HEK293 (cell line): Measurements from ENCODE around the gene WRNIP1.

Source experiments
- CTCF ChIA-PET: fragments of 350-600 bp; formaldehyde crosslinking; extraction: SDS; loops from one replicate; lab custom pipeline; 2021; ENCODE audit warnings: antibody characterized with exemption; lab: Yijun Ruan, JAX
- POLR2A ChIA-PET: fragments of 300-600 bp; formaldehyde crosslinking; extraction: SDS; loops from one replicate; lab custom pipeline; 2020; ENCODE audit warnings: antibody characterized with exemption, inconsistent platforms; lab: Yijun Ruan, JAX
- H3K27ac ChIP-seq: fragments of 200-500 bp; sonication (Bioruptor generic); 2 replicates; pipeline ENCODE4 v1.5.1; 2014; ENCODE audit warnings: low read depth, low read length, control low read depth, inconsistent platforms; ENCODE audit errors: extremely low read depth
- H3K36me3 ChIP-seq, 2 experiments: fragments of 200-500 bp in 1 of 2; sonication (Bioruptor generic) in 1 of 2; 1 replicate in 1 of 2; 2 replicates in 1 of 2; pipeline ENCODE4 v1.5.1; 2014 to 2017; ENCODE audit warnings: inconsistent platforms in 2 of 2, low read length in 2 of 2; ENCODE audit not compliant: control insufficient read depth in 2 of 2, insufficient read depth in 1 of 2
- H3K4me1 ChIP-seq: fragments of 200-500 bp; sonication (Bioruptor generic); 2 replicates; pipeline ENCODE4 v1.5.1; 2014; ENCODE audit warnings: mild to moderate bottlenecking, low read length, inconsistent platforms; ENCODE audit not compliant: control insufficient read depth, insufficient read depth
- H3K4me3 ChIP-seq: 2 replicates; pipeline ENCODE4 v1.5.1; 2011; ENCODE audit warnings: low read depth, mild to moderate bottlenecking, control low read depth, low read length, moderate library complexity
- H3K9me3 ChIP-seq: fragments of 200-500 bp; sonication (Bioruptor generic); 2 replicates; pipeline ENCODE4 v1.5.1; 2014; ENCODE audit warnings: low read depth, low read length, inconsistent platforms; ENCODE audit not compliant: control insufficient read depth, insufficient read depth
- BCL11B ChIP-seq: fragments of 450-650 bp; formaldehyde crosslinking; IDR thresholded peaks from 2 replicates; pipeline ENCODE4 v1.5.1; 2016; ENCODE audit warnings: low read depth, missing biosample characterization, missing genetic modification characterization
- CTCF ChIP-seq: fragments of 450-650 bp; formaldehyde crosslinking; IDR thresholded peaks from 2 replicates; pipeline ENCODE4 v1.5.1; 2016; ENCODE audit warnings: missing biosample characterization, missing genetic modification characterization
- FEZF1 ChIP-seq: fragments of 450-650 bp; formaldehyde crosslinking; IDR thresholded peaks from 2 replicates; pipeline ENCODE4 v1.5.1; 2016; ENCODE audit warnings: missing biosample characterization, missing genetic modification characterization
- GFI1B ChIP-seq: fragments of 450-650 bp; formaldehyde crosslinking; IDR thresholded peaks from 2 replicates; pipeline ENCODE4 v1.5.1; 2016; ENCODE audit warnings: missing biosample characterization, missing genetic modification characterization
- GLI4 ChIP-seq: fragments of 450-650 bp; formaldehyde crosslinking; IDR thresholded peaks from 2 replicates; pipeline ENCODE4 v1.5.1; 2016; ENCODE audit warnings: missing biosample characterization, missing genetic modification characterization
- KLF10 ChIP-seq: fragments of 450-650 bp; IDR thresholded peaks from 2 replicates; pipeline ENCODE4 v1.5.1; 2018; ENCODE audit warnings: missing biosample characterization, mild to moderate bottlenecking, missing genetic modification characterization
- MZF1 ChIP-seq: fragments of 450-650 bp; formaldehyde crosslinking; IDR thresholded peaks from 2 replicates; pipeline ENCODE4 v1.5.1; 2017; ENCODE audit warnings: missing biosample characterization, missing genetic modification characterization, borderline replicate concordance
- SETDB1 ChIP-seq: IDR thresholded peaks from one replicate; pipeline ENCODE4 v1.6.1; 2017; ENCODE audit warnings: mild to moderate bottlenecking, low read length, moderate library complexity, mixed read lengths; ENCODE audit not compliant: insufficient read length
- ZBTB1 ChIP-seq: fragments of 450-650 bp; formaldehyde crosslinking; IDR thresholded peaks from 2 replicates; pipeline ENCODE4 v1.5.1; 2016; ENCODE audit warnings: missing biosample characterization, missing genetic modification characterization
- ZBTB44 ChIP-seq: fragments of 450-650 bp; IDR thresholded peaks from 2 replicates; pipeline ENCODE4 v1.5.1; 2018; ENCODE audit warnings: missing biosample characterization, mild to moderate bottlenecking, missing genetic modification characterization
- ZBTB8A ChIP-seq: fragments of 450-650 bp; formaldehyde crosslinking; IDR thresholded peaks from 2 replicates; pipeline ENCODE4 v1.5.1; 2016; ENCODE audit warnings: missing biosample characterization, missing genetic modification characterization
- ZNF18 ChIP-seq: fragments of 450-650 bp; formaldehyde crosslinking; IDR thresholded peaks from 2 replicates; pipeline ENCODE4 v1.5.1; 2016; ENCODE audit warnings: missing biosample characterization, missing genetic modification characterization
- ZNF184 ChIP-seq: fragments of 450-650 bp; IDR thresholded peaks from 2 replicates; pipeline ENCODE4 v1.5.1; 2018; ENCODE audit warnings: missing biosample characterization, mild to moderate bottlenecking, missing genetic modification characterization
- ZNF26 ChIP-seq: fragments of 450-650 bp; formaldehyde crosslinking; IDR thresholded peaks from 2 replicates; pipeline ENCODE4 v1.5.1; 2016; ENCODE audit warnings: missing biosample characterization, missing genetic modification characterization
- ZXDB ChIP-seq: fragments of 450-650 bp; formaldehyde crosslinking; IDR thresholded peaks from 2 replicates; pipeline ENCODE4 v1.5.1; 2016; ENCODE audit warnings: missing biosample characterization, missing genetic modification characterization

WRNIP1 gene

GRCh38 chr6:2749969-2750600, 15.1 kb upstream of the WRNIP1 start (continued):
- peak; percentile 51; the same call in 1 of the 2 replicates for TF ChIP-seq ZBTB44 (tag by site-specific recombination)
- no peak for TF ChIP-seq BCL11B
- TF ChIP-seq GFI1B (tag by site-specific recombination) = no peak
- no peak for TF ChIP-seq ZXDB (tag by site-specific recombination)
- TF ChIP-seq MZF1 (tag by site-specific recombination) = no peak

- H3K27ac ChIP-seq = no peak within 1 kb of the TSS
- TF ChIP-seq GLI4 (tag by site-specific recombination) (no peak), ZBTB8A (tag by site-specific recombination) (no peak), ZBTB1 (tag by site-specific recombination) (no peak), FEZF1 (tag by site-specific recombination) (no peak), ZBTB44 (tag by site-specific recombination) (no peak), CTCF (tag by site-specific recombination) (no peak), ZNF26 (tag by site-specific recombination) (no peak), ZNF18 (tag by site-specific recombination) (no peak), SETDB1 (no peak), KLF10 (tag by site-specific recombination) (no peak), ZNF184 (tag by site-specific recombination) (no peak)
- TF ChIP-seq, all 188 proteins: peak for 0
- no peaks in the 10 kb centered on the region for H3K36me3 ChIP-seq
- no peaks in the 10 kb centered on the region for H3K9me3 ChIP-seq
- no peak within 1 kb of the TSS for H3K4me3 ChIP-seq
- peaks cover 13% of the 10 kb centered on the region for H3K4me1 ChIP-seq
- POLR2A ChIA-PET = no interaction called here
- CTCF ChIA-PET = interaction anchor here (0.6 to 9.5 kb wide), 45 partner anchors 8 to 1733 kb away, joined by 3 to 212 read pairs (median 4); partner anchors contain the start of gene WRNIP1
Observed at GRCh38 chr6:2750832-2751231, 14.4 kb upstream of the WRNIP1 start, which contains the start of gene MYLK4. MYLK4 (minus strand) TSS chr6:2750922; CDS start chr6:2749294, 1,628 bp downstream.
